ENCODE data around the gene USP6. TPM values are rescaled to one million over a fixed set of nuclear protein-coding genes. Genes with fewer than 3 reads are reported as not detected.
A peak's percentile ranks its signal among the peaks of the same experiment; 100 is the strongest.

Gene USP6
- total RNA-seq, 6 experiments from 2014 or later, result 0.05 to 0.19 (median 0.10) TPM

DNA sequence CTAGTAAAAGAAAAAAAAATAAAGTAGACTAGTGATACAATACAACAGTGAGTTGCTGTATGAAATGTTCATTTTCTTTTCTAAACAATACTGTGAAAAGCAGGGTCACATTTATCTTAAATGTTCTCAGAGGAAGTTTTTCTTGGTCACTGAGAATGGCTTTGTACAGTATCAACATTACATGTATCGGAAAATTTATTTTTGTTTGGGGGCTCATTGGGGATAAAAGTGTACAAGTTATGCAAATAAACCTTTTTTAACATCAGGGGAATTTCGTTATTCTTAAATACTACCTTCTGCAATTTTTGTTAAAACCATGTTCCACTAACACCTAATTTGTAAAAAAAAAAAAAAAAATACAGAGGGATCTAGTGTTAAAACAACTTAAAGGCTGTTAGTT lies 84.5 kb downstream of the USP6 start:
- Mint-ChIP-seq H3K27me3 (ENCODE audit: insufficient read depth) (no peaks in the 10 kb centered on the region; the same call in 1 of the 2 replicates), H3K9me3 (peaks cover 7% of the 10 kb centered on the region), H3K4me1 (ENCODE audit: low read depth) (peaks cover 30% of the 10 kb centered on the region), H3K4me3 (no peak overlapping the region), H3K27ac (no peak overlapping the region), H3K36me3 (ENCODE audit: low read depth) (peaks cover 11% of the 10 kb centered on the region)
- DNase-seq, result no peak
- TF ChIP-seq, protein P1, sequence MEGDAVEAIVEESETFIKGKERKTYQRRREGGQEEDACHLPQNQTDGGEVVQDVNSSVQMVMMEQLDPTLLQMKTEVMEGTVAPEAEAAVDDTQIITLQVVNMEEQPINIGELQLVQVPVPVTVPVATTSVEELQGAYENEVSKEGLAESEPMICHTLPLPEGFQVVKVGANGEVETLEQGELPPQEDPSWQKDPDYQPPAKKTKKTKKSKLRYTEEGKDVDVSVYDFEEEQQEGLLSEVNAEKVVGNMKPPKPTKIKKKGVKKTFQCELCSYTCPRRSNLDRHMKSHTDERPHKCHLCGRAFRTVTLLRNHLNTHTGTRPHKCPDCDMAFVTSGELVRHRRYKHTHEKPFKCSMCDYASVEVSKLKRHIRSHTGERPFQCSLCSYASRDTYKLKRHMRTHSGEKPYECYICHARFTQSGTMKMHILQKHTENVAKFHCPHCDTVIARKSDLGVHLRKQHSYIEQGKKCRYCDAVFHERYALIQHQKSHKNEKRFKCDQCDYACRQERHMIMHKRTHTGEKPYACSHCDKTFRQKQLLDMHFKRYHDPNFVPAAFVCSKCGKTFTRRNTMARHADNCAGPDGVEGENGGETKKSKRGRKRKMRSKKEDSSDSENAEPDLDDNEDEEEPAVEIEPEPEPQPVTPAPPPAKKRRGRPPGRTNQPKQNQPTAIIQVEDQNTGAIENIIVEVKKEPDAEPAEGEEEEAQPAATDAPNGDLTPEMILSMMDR (IDR thresholded peaks at IDR 0.05), result no peak

DNA sequence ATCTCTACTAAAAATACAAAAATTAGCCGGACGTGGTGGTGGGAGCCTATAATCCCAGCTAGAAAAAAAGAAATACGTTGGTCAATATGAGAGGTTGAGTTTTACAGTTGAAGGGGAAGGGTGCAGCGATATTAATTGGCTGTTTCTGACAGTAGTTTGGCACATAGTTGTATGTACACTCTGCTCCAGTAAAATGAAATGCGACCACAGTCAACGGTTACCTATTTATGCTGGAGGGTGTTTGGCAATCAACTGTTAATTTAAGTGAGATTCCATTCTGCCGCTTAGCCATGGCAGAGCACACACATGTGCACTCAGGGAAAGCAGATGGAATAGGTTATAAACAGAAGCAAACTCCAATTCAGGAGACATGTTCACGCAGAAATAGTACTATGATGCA lies 85.2 kb downstream of the USP6 start:
- TF ChIP-seq, protein P1 (IDR thresholded peaks at IDR 0.05), result no peak
- Mint-ChIP-seq H3K4me1 (ENCODE audit: low read depth) (peaks cover 30% of the 10 kb centered on the region), H3K9me3 (peaks cover 7% of the 10 kb centered on the region), H3K27me3 (ENCODE audit: insufficient read depth) (no peaks in the 10 kb centered on the region; the same call in 1 of the 2 replicates), H3K36me3 (ENCODE audit: low read depth) (peaks cover 11% of the 10 kb centered on the region), H3K4me3 (no peak overlapping the region), H3K27ac (no peak overlapping the region)
- DNase-seq, result no peak

DNA sequence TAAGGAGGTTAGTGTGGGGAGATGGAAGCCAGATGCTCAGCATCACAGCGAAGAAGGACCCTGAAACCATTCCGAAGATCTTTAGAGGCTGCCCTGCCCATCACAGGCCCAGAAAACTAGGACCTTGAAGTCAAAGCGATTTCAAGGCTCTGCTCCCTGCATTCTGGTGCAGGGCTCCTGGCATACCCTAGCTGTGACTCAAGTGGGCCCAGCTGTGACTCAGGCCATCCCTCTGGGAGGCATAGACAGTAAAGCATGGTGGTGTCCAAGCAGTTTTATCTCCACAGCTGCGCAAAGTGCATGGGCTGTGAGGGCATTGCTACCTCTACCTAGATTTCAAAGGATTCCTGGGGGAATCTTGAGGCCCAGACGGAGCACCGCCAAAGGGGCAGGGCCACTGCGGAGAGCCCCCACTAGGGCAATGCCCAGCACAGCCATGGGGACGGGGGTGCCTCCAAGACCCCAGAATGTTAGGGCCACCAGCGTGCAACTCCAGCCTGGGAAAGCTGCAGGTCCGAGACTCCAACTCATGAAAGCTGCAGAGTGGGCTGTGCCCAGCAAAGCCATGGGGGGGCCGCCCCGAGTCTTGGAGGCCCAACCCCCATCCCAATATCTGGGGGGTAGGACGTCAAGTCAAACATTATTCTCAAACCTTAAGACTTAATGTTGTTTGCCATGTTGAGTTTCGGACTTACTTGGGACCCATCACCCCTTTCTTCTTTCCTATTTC lies 87.5 kb downstream of the USP6 start:
- Mint-ChIP-seq H3K36me3 (ENCODE audit: low read depth) (peaks cover 11% of the 10 kb centered on the region), H3K27me3 (ENCODE audit: insufficient read depth) (no peaks in the 10 kb centered on the region), H3K4me3 (peak overlapping the region; percentile 47), H3K4me1 (ENCODE audit: low read depth) (peaks cover 30% of the 10 kb centered on the region), H3K27ac (peak overlapping the region; percentile 70), H3K9me3 (peaks cover 7% of the 10 kb centered on the region)
- TF ChIP-seq, protein P1 (IDR thresholded peaks at IDR 0.05), result no peak
- peak; percentile 56 for DNase-seq

DNA sequence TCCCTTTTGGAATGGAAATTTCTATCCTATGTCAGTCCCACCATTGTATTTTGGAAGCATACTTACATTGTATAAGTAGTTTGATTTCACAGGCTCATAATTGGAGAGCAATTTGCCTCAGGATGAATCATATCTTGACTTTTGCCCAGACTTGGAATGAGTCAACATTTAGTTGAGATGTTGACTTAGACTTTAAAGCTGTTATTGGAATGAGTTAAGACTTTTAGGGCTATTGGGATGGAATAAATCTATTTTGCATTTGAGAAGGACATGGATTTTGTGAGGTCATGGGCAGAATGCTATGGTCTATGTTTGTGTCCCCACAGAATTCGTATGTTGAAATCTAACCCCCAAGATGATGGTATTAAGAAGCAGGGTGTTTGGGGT lies 88.1 kb downstream of the USP6 start:
- peak overlapping the region; percentile 70 for H3K27ac Mint-ChIP-seq
- TF ChIP-seq, protein P1 (IDR thresholded peaks at IDR 0.05), result no peak
- peaks cover 30% of the 10 kb centered on the region for H3K4me1 Mint-ChIP-seq (ENCODE audit: low read depth)
- peaks cover 16% of the 10 kb centered on the region for H3K36me3 Mint-ChIP-seq (ENCODE audit: low read depth)
- DNase-seq, result peak; percentile 82
- H3K9me3 Mint-ChIP-seq, result peaks cover 7% of the 10 kb centered on the region
- H3K27me3 Mint-ChIP-seq (ENCODE audit: insufficient read depth), result no peaks in the 10 kb centered on the region; the same call in 1 of the 2 replicates
- H3K4me3 Mint-ChIP-seq, result peak overlapping the region; percentile 47

DNA sequence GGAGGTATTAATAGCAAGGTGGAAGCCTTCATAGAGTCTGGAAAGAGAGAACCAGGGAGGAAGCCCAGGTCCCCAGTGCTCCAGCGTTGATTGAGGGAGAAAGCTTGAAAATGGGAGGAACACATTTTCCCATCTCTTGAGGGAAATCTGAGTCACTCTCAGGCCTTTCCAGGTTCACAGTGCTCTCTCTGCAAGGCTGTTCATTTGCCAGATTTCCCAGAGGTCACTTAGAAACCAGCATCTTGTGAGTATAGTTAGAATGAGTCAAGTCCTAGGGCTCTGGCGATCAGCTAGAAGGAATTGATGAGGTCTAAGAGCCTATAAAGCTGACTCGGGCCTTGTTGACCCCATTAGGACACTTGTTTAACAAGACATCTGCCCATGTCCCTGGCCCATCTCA lies 93.6 kb downstream of the USP6 start:
- H3K36me3 Mint-ChIP-seq (ENCODE audit: low read depth), result peaks cover 9% of the 10 kb centered on the region; the same call in 1 of the 2 replicates
- no peak overlapping the region for H3K27ac Mint-ChIP-seq
- DNase-seq, result peak; percentile 52

More for the DNA sequence above, 93.6 kb downstream of the USP6 start:
- H3K4me1 Mint-ChIP-seq (ENCODE audit: low read depth), result peaks cover 8% of the 10 kb centered on the region
- TF ChIP-seq, protein P1 (IDR thresholded peaks at IDR 0.05), result no peak
- H3K9me3 Mint-ChIP-seq, result no peaks in the 10 kb centered on the region; the same call in 1 of the 2 replicates
- H3K4me3 Mint-ChIP-seq, result no peak overlapping the region
- no peaks in the 10 kb centered on the region; the same call in 1 of the 2 replicates for H3K27me3 Mint-ChIP-seq (ENCODE audit: insufficient read depth)
